Measurements from ENCODE around the gene KIFC1. TPM values are rescaled to one million over a fixed set of nuclear protein-coding genes. Genes with fewer than 3 reads are reported as not detected.

The KIFC1 gene
- total and polyA plus RNA-seq, 9 of the 15 experiments (the other 6 are each of a cell fraction or from before 2014, with no cell fraction given) = 1.3 to 95.2 (median 76.9) TPM

- TF ChIP-seq ZHX1 (conservative IDR thresholded peaks at IDR 0.05; ENCODE audit: low read length) (no peak), KAT7 (CRISPR knock-in tag; IDR thresholded peaks at IDR 0.05; ENCODE audit: borderline replicate concordance) (peak; percentile 91; the same call in 1 of the 2 replicates), MXI1 (IDR thresholded peaks at IDR 0.05; ENCODE audit: low read depth, low read length) (peak; percentile 98), FOXM1 (IDR thresholded peaks at IDR 0.05; ENCODE audit: low read depth) (no peak; the same call in 1 of the 2 replicates), FOXM1 (CRISPR knock-in tag; IDR thresholded peaks at IDR 0.05; ENCODE audit: low read depth) (peak; percentile 95), CREBBP (IDR thresholded peaks at IDR 0.05; ENCODE audit: low read depth, low read length) (no peak), RAD51 (IDR thresholded peaks at IDR 0.05; ENCODE audit: borderline replicate concordance, low read depth) (no peak), ZNF354B (CRISPR knock-in tag; IDR thresholded peaks at IDR 0.05) (no peak), TAL1 (IDR thresholded peaks at IDR 0.05) (no peak), ZNF124 (CRISPR knock-in tag; IDR thresholded peaks at IDR 0.05) (no peak), HIVEP1 (CRISPR knock-in tag; IDR thresholded peaks at IDR 0.05) (peak; percentile 24; the same call in 1 of the 2 replicates), CBX5 (IDR thresholded peaks at IDR 0.05; ENCODE audit: borderline replicate concordance, low read depth) (peak; percentile 26; the same call in 1 of the 2 replicates), CREM (IDR thresholded peaks at IDR 0.05; ENCODE audit: low read depth) (peak; percentile 92), DDX20 (tag; IDR thresholded peaks at IDR 0.05; ENCODE audit: low read depth) (no peak), ZNF511 (CRISPR knock-in tag; IDR thresholded peaks at IDR 0.05) (0 out of 2 replicates have a peak, but pooled peaks have one; percentile 19), HSF4 (CRISPR knock-in tag; IDR thresholded peaks at IDR 0.05; ENCODE audit: borderline replicate concordance) (0 out of 2 replicates have a peak, but pooled peaks have one; percentile 14), KHSRP (IDR thresholded peaks at IDR 0.05) (no peak), DNMT1 (IDR thresholded peaks at IDR 0.05) (no peak)
- TF ChIP-seq, protein P1, sequence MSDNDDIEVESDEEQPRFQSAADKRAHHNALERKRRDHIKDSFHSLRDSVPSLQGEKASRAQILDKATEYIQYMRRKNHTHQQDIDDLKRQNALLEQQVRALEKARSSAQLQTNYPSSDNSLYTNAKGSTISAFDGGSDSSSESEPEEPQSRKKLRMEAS (CRISPR knock-in tag; IDR thresholded peaks at IDR 0.05) = peak; percentile 98
- TF ChIP-seq, protein P2, sequence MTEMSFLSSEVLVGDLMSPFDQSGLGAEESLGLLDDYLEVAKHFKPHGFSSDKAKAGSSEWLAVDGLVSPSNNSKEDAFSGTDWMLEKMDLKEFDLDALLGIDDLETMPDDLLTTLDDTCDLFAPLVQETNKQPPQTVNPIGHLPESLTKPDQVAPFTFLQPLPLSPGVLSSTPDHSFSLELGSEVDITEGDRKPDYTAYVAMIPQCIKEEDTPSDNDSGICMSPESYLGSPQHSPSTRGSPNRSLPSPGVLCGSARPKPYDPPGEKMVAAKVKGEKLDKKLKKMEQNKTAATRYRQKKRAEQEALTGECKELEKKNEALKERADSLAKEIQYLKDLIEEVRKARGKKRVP (CRISPR knock-in tag; IDR thresholded peaks at IDR 0.05) = peak; percentile 37; the same call in 1 of the 2 replicates
- TF ChIP-seq, protein P3, sequence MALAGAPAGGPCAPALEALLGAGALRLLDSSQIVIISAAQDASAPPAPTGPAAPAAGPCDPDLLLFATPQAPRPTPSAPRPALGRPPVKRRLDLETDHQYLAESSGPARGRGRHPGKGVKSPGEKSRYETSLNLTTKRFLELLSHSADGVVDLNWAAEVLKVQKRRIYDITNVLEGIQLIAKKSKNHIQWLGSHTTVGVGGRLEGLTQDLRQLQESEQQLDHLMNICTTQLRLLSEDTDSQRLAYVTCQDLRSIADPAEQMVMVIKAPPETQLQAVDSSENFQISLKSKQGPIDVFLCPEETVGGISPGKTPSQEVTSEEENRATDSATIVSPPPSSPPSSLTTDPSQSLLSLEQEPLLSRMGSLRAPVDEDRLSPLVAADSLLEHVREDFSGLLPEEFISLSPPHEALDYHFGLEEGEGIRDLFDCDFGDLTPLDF (CRISPR knock-in tag; IDR thresholded peaks at IDR 0.05) = no peak
These were observed 62.7 kb downstream of the KIFC1 start, which contains the start of gene ZBTB9 (continued) for GRCh38 chr6:33454009-33454946.
